A549 (cell line): ENCODE results near the gene FAM234B.

Source experiments
- CBX8 ChIP-seq: fragments of 200-600 bp; sonication (generic); IDR thresholded peaks from 2 replicates; pipeline ENCODE4 v1.6.1; 2016
- CHD2 ChIP-seq: fragments of 150-350 bp; IDR thresholded peaks from 2 replicates; pipeline ENCODE4 v1.6.1; 2014; ENCODE audit warnings: low read length; ENCODE audit not compliant: partially characterized antibody
- CTCF ChIP-seq: fragments of >200 bp; sonication (Bioruptor Twin); formaldehyde crosslinking; IDR thresholded peaks from 3 replicates; pipeline ENCODE4 v1.5.1; 2016
- E2F6 ChIP-seq: IDR thresholded peaks from 2 replicates; pipeline ENCODE4 v1.6.1; 2012; ENCODE audit warnings: low read depth, borderline replicate concordance
- EP300 ChIP-seq, 2 experiments: fragments of >200 bp; sonication (Bioruptor Twin); formaldehyde crosslinking; IDR thresholded peaks; 2 replicates in 1 of 2; 3 replicates in 1 of 2; pipeline ENCODE4 v1.6.1; 2016 to 2017
- FOSL2 ChIP-seq, 2 experiments: fragments of 450-650 bp in 1 of 2; fragments of >200 bp in 1 of 2; sonication (Bioruptor Twin) in 1 of 2; formaldehyde crosslinking; IDR thresholded peaks; 2 replicates each; pipeline versions ENCODE4 v1.5.0 to v1.6.1; 2016 to 2020; ENCODE audit warnings: mild to moderate bottlenecking in 1 of 2, moderate library complexity in 1 of 2
- HMGXB4 ChIP-seq: fragments of 250-450 bp; sonication (Bioruptor Pico); IDR thresholded peaks from 2 replicates; pipeline ENCODE4 v1.5.0; 2021; ENCODE audit warnings: mild to moderate bottlenecking, moderate library complexity, borderline replicate concordance
- NFE2L2 ChIP-seq: fragments of 150-350 bp; conservative IDR thresholded peaks from 2 replicates; pipeline ENCODE4 v1.6.1; 2014; ENCODE audit warnings: low read length
- NPAS2 ChIP-seq: fragments of 250-450 bp; sonication (Bioruptor Pico); IDR thresholded peaks from 2 replicates; pipeline ENCODE4 v1.8.0; 2022; ENCODE audit warnings: mild to moderate bottlenecking, moderate library complexity, borderline replicate concordance
- PBX3 ChIP-seq: IDR thresholded peaks from 2 replicates; pipeline ENCODE4 v1.6.1; 2012
- POLR2A ChIP-seq: IDR thresholded peaks from 2 replicates; pipeline ENCODE4 v1.6.1; 2012; ENCODE audit warnings: mild to moderate bottlenecking, low read length
- RAD21 ChIP-seq, 2 experiments: fragments of >200 bp in 1 of 2; sonication (Bioruptor Twin) in 1 of 2; formaldehyde crosslinking in 1 of 2; IDR thresholded peaks in 1 of 2; conservative IDR thresholded peaks in 1 of 2; 2 replicates in 1 of 2; 3 replicates in 1 of 2; pipeline ENCODE4 v1.6.1; 2012 to 2018; ENCODE audit warnings: inconsistent platforms in 1 of 2
- REST ChIP-seq: fragments of 200-600 bp; sonication (generic); IDR thresholded peaks from 2 replicates; pipeline ENCODE4 v1.6.1; 2016; ENCODE audit warnings: antibody characterized with exemption, mild to moderate bottlenecking, moderate library complexity
- SMC3 ChIP-seq: fragments of >200 bp; sonication (Bioruptor Twin); formaldehyde crosslinking; IDR thresholded peaks from 3 replicates; pipeline ENCODE4 v1.6.1; 2018; ENCODE audit warnings: inconsistent platforms

- TF ChIP-seq CTCF, result no peak
- TF ChIP-seq EP300 (IDR thresholded peaks at IDR 0.05), result no peak
- TF ChIP-seq REST, result no peak
- TF ChIP-seq POLR2A, result no peak
- no peak for TF ChIP-seq CBX8
- no peak for TF ChIP-seq FOSL2 (IDR thresholded peaks at IDR 0.05)
- no peak for TF ChIP-seq FOSL2 (CRISPR knock-in tag; IDR thresholded peaks at IDR 0.05)
- TF ChIP-seq RAD21 (conservative IDR thresholded peaks at IDR 0.05 in 1 of 2, IDR thresholded peaks at IDR 0.05 in 1 of 2), result no peak
- TF ChIP-seq NPAS2 (CRISPR knock-in tag), result no peak
- no peak for TF ChIP-seq PBX3
- TF ChIP-seq E2F6, result no peak
- TF ChIP-seq CHD2, result no peak
- no peak for TF ChIP-seq SMC3
- no peak for TF ChIP-seq HMGXB4 (CRISPR knock-in tag)
- TF ChIP-seq NFE2L2, result no peak
These were observed 23.1 kb downstream of the FAM234B start for GRCh38 chr12:13067322-13067721.
